HG03575 (cell line): Measurements from ENCODE around the gene CCR2.
"Not testable (repeated sequence)": the region's sequence is repeated elsewhere in the genome, so short reads cannot be mapped to it uniquely, and the experiment has no call there.

ENCODE experiments used
- ATAC-seq: cut with Tn5 transposase; IDR thresholded peaks from one replicate; pipeline ENCODE4 v1.9.1; 2021; ENCODE audit not compliant: unreplicated experiment, insufficient number of reproducible peaks, low FRiP score; ENCODE audit errors: extremely low read depth

CCR2 gene

GRCh38 chr3:46353647-46354410, at the start of gene CCR2:
Gene CCR2 (plus strand): TSS chr3:46354111. CDS start chr3:46357528, 3,417 bp downstream.
- no peak for ATAC-seq

GRCh38 chr3:46304739-46305138, 49.2 kb upstream of the CCR2 start:
- no peak for ATAC-seq

DNA sequence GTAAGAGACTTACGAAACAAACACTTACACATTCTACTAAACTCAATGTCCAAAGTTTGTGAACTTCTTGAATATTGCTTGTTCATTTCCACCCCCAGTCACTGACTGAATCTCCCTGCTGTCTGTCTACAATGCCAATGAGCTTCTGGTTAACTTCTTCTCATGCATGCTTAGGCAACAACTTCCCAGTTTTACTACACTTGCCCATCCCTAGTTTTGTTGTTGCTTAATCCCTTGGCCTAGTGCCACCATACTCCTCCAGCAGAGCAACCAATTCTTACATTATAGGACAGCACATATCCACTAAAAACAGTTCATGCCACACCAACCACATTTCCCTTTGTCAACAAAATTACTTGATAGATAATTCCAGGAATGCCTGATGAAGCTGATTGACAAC, 40.9 kb upstream of the CCR2 start:
- no peak for ATAC-seq

DNA sequence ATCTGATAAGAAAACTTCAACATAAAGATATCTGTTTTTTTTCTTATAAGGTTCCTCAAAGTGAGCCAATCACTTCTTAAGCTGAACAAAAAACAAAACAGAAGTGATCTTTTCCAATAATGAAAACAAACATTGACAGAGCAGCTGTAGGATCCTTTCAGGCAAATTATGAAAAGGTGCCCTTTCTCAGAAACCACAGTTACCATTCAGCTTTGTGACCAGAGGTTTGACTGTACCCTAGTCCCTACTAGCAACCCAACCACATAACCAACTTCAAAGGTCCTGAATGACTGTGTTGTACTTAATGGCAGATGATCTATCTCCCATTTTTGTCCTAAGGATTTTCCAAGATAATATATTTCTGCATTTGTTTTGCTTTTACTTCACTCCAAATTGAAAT, 39.4 kb upstream of the CCR2 start:
- no peak for ATAC-seq

DNA sequence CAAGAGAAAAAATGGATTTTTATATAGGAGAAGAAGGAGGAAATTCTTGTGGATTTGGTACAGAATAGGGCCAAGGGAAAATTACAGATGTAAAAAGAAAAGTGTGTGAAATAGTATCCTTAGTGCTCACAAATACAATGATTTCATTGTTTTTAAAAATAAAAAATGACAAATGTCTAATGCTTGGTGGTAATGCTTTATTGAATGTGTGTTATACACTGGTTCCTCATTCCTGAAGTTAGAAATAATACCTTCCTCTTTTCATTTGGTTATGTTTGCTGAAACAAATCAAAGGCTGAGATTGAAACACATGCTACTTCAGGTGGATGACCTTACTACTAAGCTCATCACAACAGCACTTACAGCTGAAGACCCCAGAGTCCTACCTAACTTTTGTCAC, 37.7 kb upstream of the CCR2 start:
- no peak for ATAC-seq

- ATAC-seq = no peak
Observed at GRCh38 chr3:46318207-46318927, 35.5 kb upstream of the CCR2 start.

GRCh38 chr3:46321461-46322104, 32.3 kb upstream of the CCR2 start:
- ATAC-seq = no peak

DNA sequence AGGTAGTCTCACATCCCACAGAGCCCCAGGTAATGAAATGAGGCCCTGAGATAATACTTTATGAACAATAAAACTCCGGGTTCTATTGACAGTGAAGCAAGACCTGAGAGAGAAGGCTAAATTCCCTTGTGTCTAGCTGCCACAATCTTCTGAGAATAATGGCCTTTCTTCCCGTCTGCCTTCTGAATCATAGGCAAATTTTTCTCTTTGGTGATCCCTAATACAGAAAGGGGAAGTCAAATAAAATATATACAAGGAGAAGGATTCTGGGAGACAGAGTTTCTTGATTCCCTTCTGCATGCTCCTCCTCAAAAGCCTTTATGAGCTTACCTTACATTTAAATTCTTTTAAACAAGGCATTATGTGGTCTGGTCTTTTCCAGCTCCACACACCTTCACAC, 29.9 kb upstream of the CCR2 start:
- no peak for ATAC-seq

DNA sequence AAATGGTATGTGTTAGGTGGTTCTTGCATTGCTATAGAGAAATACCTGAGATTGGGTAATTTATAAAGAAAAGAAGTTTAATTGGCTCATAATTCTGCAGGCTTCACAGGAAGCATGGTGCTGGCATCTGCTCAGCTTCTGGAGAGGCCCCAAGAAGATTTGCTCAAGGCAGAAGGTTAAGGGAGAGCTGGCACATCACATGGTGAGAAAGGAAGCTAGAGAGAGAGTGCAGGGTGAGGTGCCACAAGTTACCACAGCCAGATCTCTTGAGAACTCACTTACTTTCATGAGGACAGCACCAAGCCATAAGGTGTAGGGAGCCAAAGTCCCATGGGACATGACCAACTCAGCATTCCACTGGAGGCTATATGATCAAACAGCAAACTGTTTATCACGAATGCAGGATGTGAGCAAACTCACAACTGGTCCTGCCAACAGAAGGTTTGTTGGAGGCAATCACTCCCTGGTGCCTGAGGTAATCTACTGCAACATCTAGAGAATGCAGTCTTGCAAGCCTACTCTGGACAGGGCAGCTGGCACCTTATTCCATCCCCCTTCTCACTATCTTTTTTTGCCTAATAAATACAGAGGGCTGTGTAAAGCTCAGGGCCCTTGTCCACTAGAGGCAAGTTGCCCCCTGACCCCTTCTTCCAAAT, 28.1 kb upstream of the CCR2 start:
- ATAC-seq = no peak

DNA sequence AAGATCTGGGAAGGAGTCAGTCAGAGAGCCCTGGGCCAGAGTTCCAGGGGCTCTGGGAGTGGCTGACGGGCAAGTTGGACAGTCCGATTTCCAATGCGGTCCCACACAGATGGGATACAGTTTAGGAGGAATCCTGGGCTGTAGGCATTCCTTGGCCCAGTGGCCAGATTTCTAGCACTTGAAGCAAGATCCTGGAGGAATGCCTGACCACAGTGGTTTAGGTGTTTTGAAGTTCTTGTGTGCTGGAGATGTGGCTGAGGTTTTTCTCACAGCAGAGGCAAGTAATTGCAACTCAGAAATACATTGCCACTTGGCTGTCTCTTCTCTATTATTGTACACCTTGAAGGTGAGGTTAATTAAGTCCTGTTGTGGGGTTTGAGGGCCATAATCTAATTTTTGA, 23.2 kb upstream of the CCR2 start:
- not testable (repeated sequence) for ATAC-seq

DNA sequence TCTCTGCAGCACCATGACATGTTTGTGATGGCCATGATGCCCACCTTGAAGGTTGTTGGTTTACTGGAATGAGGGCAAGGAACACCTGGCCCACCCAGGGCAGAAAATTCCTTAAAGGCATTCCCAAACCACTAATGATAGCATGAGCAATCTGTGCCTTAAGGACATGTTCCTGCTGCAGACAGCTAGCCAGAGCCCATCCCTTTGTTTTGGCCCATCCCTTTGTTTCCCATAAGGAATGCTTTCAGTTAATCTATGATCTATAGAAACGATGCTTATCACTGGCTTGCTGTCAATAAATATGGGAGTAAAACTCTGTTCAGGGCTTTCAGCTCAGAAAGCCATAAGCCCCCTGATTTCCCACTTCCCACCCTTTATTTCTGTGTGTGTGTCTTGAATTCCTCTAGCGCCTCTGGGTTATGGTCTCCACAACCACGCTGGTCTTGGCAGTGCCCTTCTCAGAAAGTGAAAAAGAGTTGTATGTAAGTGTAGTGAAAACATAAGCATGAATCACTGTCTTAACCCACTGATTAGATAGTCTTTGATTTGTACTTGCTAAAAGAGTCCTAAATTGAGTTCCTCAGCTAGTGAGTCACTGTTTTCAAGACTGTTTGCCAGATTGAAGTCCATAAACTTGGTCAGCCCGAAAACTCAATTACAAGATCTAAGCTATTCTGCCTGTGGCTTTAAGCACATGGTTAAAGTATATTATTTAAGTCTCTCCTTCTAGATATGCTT, 19.0 kb upstream of the CCR2 start:
- no peak for ATAC-seq

DNA sequence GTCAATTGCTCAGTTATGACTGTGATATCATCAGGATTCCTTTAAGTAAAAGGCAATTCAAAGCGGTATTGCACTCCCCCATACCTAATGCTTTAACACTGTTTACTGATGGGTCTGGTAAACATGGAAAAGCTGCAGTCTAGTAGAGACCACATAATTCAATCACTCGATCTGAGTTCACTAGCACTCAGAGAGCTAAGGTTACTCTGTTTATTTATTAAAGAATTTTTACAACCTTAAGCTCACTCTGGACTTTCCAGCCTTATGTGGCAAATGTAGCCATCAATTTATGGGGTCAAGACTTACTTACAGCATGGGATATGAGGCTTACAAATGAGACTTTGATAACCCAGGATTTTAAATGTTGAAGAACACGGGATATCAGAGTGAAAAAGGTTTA, 18.4 kb upstream of the CCR2 start:
- no peak for ATAC-seq

- no peak for ATAC-seq
Observed at GRCh38 chr3:46337911-46338310, 16.0 kb upstream of the CCR2 start.

- no peak for ATAC-seq
Observed at GRCh38 chr3:46338840-46339239, 15.1 kb upstream of the CCR2 start.

DNA sequence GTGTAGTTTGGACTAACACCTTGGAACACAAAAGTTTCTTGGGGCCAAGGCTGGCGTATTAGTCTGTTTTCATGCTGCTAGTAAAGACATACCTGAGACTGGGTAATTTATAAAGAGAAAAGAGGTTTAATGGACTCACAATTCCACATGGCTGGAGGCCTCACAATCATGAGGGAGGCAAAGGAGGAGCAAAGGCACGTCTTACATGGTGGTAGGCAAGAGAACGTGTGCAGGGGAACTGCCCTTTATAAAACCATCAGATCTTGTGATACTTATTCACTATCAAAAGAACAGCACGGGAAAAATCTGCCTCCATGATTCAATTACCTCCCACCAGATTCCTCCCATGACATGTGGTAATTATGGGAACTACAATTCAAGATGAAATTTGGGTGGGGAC, 9.4 kb upstream of the CCR2 start:
- no peak for ATAC-seq

- no peak for ATAC-seq
Observed at GRCh38 chr3:46348823-46349482, 5.0 kb upstream of the CCR2 start.

- ATAC-seq = no peak
Observed at GRCh38 chr3:46349484-46350261, 4.2 kb upstream of the CCR2 start.

DNA sequence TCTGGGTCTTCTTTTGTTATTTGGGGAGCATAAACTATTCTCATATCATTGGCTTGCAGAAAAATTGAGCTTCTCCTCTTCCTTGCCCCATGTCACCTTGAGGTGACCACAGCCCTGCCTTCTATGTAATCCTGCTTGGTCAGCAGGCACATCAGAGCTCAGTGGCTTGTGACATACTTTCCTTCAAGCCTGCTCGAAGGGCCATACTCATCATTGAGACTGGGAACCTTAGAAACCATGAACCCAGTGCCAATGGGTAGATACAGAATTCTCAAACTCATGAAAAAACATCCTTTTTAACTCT, 3.7 kb upstream of the CCR2 start:
- ATAC-seq = no peak
